ENCODE data around the gene LAMA2. TPM values are rescaled to one million over a fixed set of nuclear protein-coding genes. Genes with fewer than 3 reads are reported as not detected.

LAMA2 gene
- total RNA-seq, 1 experiment from 2014 or later, result 4.2 TPM

GRCh38 chr6:129565811-129566210, 682.9 kb downstream of the LAMA2 start:
- H3K4me1 Mint-ChIP-seq, result peaks cover 3% of the 10 kb centered on the region in 2 experiments
- no peak overlapping the region for H2BK5ac ChIP-seq (ENCODE audit: insufficient read length, low read length)
- no CpG with 5 or more reads among the region's 2 CpGs for WGBS (ENCODE audit: extremely low coverage, insufficient read length, low lambda C conversion rate)
- no peaks in the 10 kb centered on the region for H3K9me3 ChIP-seq (ENCODE audit: control insufficient read depth, low read depth, low read length)
- H3K79me2 ChIP-seq (ENCODE audit: insufficient read depth, low read length), result no peaks in the 10 kb centered on the region
- H2BK20ac ChIP-seq (ENCODE audit: low read depth, low read length, poor library complexity, severe bottlenecking), result no peak overlapping the region
- no peak for TF ChIP-seq CTCF (conservative IDR thresholded peaks at IDR 0.05)
- no peaks in the 10 kb centered on the region for H3K79me1 ChIP-seq (ENCODE audit: insufficient read depth, low read depth, low read length, poor library complexity, severe bottlenecking)
- H3K23ac ChIP-seq (ENCODE audit: insufficient read length, low read depth, low read length), result no peak overlapping the region
- H3K4me2 ChIP-seq (ENCODE audit: insufficient read depth, insufficient read length, low read length), result no peak overlapping the region
- peaks cover 0 to 5% of the 10 kb centered on the region in 2 experiments; a peak in 1 of 5 replicates for H3K9me3 Mint-ChIP-seq
- H2BK12ac ChIP-seq (ENCODE audit: insufficient read length, low read depth, low read length), result no peak overlapping the region
- H3K4me1 ChIP-seq (ENCODE audit: insufficient read depth, low read length), result no peaks in the 10 kb centered on the region
- peaks cover 2% of the 10 kb centered on the region; the same call in 1 of the 2 replicates for H3K27me3 Mint-ChIP-seq (ENCODE audit: low read depth)
- no peaks in the 10 kb centered on the region for H4K20me1 ChIP-seq (ENCODE audit: control insufficient read depth, insufficient read depth, insufficient read length)
- H4K8ac ChIP-seq (replicated peaks; ENCODE audit: insufficient read length, low read depth, low read length), result no peak overlapping the region
- no peak overlapping the region for H3K18ac ChIP-seq (ENCODE audit: insufficient read length, low read depth, low read length)
- no peak overlapping the region for H3K27ac Mint-ChIP-seq
- H3K36me3 Mint-ChIP-seq (ENCODE audit: insufficient read depth in 1 of 3, low read depth in 3 of 3), result peaks cover 0 to 8% (median 6%) of the 10 kb centered on the region in 3 experiments; a peak in 4 of 7 replicates
- no peak overlapping the region for H2AFZ ChIP-seq (ENCODE audit: low read length)
- no peak overlapping the region for H3K56ac ChIP-seq (ENCODE audit: insufficient read length, low read depth, low read length)
- H2BK15ac ChIP-seq (ENCODE audit: low read depth, low read length), result no peak overlapping the region
- H2AK5ac ChIP-seq (ENCODE audit: insufficient read length, low read length), result no peak overlapping the region
- H3K9ac ChIP-seq (ENCODE audit: extremely low read depth, insufficient read length, low read length), result no peak overlapping the region
- H4K5ac ChIP-seq (ENCODE audit: insufficient read length, low read depth, low read length), result no peak overlapping the region
- no peak overlapping the region for H3K14ac ChIP-seq (ENCODE audit: insufficient read depth, low read length)
- no peak for DNase-seq
- H2BK120ac ChIP-seq (ENCODE audit: low read depth, low read length, poor library complexity, severe bottlenecking), result no peak overlapping the region
- H3T11ph ChIP-seq (ENCODE audit: low read length), result no peak overlapping the region
- no peaks in the 10 kb centered on the region for H3K27me3 ChIP-seq (ENCODE audit: insufficient read depth, low read length)
- H3K23me2 ChIP-seq (ENCODE audit: insufficient read length, low read depth, low read length, poor library complexity, severe bottlenecking), result no peaks in the 10 kb centered on the region
- no peak overlapping the region for H3K4me3 Mint-ChIP-seq
- no peak overlapping the region for H4K91ac ChIP-seq (ENCODE audit: insufficient read length, low read depth, low read length)
- H3K4ac ChIP-seq (ENCODE audit: low read depth, low read length), result no peak overlapping the region
- no peak overlapping the region for H3K27ac ChIP-seq (ENCODE audit: insufficient read length, low read depth, low read length)
